Kidney capillary endothelial cell (primary cell): Measurements from ENCODE around the gene AMER2.
"Not testable (repeated sequence)": the region's sequence is repeated elsewhere in the genome, so short reads cannot be mapped to it uniquely, and the experiment has no call there.

Experiments used
- DNase-seq: peaks from one replicate; pipeline ENCODE4 v3.0.0-alpha.2; 2018; ENCODE audit warnings: low spot score

AMER2 gene

GRCh38 chr13:25180775-25181537 lies 8.9 kb upstream of the AMER2 start:
- DNase-seq: no peak

GRCh38 chr13:25179832-25180774 lies 8.0 kb upstream of the AMER2 start:
- DNase-seq: no peak

DNA sequence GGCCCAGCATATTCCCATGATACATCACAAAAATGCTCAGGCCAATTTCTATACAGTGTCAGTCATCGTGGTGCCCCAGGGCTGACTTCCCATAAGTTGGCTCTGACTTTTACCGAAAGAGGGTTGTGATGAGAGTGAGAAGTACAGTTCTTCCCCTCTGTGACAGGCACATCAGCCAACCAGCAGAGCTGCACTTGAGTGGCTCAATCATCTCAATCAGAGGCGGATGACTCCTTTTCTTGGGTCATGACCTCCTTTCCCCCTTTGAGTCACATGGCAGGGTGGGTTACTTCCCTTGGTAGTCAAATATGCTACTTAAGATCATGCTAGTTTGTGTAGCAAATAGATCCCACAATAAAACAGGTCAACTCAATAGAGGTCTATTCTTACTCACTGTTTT lies 6.9 kb upstream of the AMER2 start:
- DNase-seq: no peak

DNA sequence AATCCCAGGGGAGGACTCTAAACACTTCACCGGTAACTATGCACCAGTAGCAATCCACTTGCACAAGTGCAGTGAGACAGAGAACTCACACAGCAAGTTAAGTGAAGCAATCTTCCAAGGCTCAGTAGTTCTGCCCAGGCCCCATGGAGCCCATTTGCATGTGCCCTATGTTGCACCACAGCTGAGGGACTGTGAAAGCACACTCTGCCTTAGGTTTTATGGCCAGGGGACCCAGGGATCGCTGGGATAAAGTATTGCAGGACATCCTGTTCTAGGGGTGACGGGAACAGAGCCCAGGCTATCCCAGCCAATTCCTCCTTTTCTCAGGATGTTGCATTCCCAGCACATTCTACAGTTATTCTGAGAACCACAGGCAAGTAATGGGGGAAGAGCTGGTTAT lies 6.0 kb upstream of the AMER2 start:
- DNase-seq: no peak

GRCh38 chr13:25177636-25178035 lies 5.5 kb upstream of the AMER2 start:
- DNase-seq: no peak

DNA sequence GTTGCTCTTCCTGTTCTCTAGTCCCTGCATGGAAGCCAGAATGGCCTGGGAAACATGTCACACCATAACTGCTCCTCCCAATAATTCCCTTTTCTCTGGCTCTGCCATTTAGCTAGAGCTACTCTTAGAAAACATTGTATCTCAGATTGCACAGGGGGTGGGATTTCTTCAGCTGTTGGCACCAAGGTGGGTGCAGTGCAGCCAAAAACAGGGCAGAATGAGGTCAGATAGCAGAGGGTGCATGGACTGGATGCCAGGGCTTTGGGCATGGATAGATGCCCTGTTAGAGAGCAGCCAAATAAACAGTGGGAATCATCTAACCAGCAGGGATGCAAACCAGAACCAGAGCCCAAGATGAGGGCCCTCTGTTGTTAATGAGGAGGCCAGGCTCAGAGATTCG lies 4.9 kb upstream of the AMER2 start:
- DNase-seq: no peak

DNA sequence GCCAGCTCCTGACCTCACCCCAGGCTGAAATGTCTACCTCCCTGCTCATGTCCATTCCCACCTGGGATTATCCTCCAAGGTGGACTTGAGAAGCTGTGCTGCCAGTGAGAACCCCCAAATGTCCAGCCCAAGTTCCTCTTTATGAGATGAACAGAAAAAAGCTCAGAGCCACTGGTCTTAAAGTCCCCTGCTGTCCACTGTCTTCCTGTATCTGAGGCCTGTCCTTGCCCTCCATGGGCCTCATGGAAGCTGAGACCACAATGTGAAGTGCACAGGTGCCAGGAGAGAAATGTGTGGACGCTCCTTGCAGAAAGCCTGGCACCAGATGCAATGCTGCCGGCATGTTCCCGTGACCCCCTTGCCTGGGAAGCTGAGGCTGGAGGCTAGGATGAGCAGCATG lies 3.3 kb upstream of the AMER2 start:
- DNase-seq: no peak

DNA sequence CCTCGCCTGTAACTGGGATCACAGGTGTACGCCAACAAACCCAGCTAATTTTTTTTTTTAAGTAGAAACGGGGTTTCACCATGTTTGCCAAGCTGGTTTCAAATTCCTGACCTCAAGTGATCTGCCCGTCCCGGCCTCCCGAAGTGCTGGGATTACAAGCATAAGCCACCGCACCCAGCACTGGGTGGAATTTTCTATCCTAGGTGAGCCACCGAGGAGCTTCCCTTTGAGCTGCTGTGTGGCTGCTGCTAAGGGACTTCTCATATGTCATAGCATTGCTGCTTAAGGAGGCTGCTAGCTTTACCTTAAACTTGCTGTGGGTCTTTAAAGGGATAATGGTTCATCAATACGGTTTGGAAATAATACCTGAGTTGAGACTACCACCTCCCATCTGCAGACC lies 2.9 kb upstream of the AMER2 start:
- DNase-seq: no peak

GRCh38 chr13:25174304-25174703 lies 2.2 kb upstream of the AMER2 start:
- DNase-seq: no peak

DNA sequence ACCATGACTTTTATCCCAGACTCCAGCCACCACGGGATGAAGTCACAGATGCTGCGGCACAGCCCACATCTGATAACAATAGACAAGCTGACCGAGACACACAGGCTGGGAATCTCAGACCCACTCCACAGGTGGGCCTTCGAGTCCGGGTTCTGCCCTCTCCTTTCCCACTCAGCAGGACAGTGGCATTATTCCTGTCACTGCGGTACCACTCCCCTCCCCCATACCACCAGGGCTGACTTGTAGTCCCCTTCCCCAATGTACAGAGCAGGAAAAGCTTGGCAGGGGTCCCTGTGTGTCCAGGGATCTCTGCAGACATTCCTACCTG lies 179 bp upstream of the AMER2 start:
- no peak for DNase-seq

GRCh38 chr13:25171170-25171516 lies 945 bp downstream of the AMER2 start:
- DNase-seq: no peak

GRCh38 chr13:25170554-25171111 lies 1.5 kb downstream of the AMER2 start:
- no peak for DNase-seq

- no peak for DNase-seq
These were observed 2.0 kb downstream of the AMER2 start for GRCh38 chr13:25169951-25170553.

- DNase-seq: no peak
These were observed 2.7 kb downstream of the AMER2 start for GRCh38 chr13:25169356-25169755.

DNA sequence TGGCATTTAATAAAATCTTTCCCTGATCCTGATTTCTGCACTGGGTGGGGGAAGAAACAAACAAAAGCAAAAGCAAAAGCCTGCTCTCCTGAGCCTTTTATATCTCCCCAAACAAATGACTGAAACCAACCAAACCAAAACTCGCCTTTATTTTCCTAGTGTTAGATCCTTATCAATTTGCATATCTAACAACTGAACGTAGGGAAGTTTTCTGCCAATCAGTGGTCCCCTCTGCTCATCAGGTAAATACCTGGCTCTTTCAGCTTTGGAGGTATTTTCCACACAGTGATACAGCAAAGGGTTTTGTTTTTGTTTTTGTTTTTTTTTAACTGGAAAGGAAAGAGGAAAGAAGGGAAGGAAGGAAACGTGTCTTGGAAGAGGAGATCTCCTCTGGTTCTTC lies 3.3 kb downstream of the AMER2 start:
- no peak for DNase-seq

DNA sequence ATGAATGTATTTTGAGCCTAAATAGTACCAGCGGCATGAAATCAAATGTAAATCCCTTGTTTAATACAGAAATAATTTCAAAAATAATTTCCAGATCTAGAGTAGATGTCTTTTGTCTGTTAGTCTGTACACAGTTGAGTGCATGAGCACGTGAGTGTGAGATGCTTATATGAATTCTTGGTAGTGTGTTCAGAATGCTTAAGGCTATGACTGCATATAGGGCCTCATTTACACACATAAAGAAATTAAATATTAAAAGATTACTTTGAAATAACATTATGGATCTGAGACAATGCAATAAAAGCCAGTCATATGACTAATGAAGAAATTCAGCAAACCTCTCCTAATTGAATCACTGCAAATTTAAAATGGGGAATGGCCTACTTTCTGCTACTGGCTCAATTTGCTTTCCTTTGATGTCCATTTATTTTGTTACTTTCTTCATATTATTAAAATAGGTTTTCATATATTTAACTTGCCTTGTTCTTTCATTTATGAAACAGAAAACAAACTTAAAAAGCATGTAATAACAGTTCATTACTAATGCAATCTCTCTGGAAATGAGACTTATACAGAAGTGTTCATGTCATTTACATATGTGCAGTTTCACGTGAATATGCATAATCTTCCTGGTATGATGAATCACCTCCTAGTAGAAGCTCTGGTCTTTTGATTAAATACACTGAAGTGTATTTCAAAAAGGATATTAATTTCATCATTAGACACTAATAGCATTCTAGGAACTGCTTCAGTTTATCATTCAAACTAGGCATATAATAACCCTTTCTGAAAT lies 4.5 kb downstream of the AMER2 start:
- DNase-seq: no peak

- no peak for DNase-seq
These were observed 5.8 kb downstream of the AMER2 start for GRCh38 chr13:25166306-25166705.

DNA sequence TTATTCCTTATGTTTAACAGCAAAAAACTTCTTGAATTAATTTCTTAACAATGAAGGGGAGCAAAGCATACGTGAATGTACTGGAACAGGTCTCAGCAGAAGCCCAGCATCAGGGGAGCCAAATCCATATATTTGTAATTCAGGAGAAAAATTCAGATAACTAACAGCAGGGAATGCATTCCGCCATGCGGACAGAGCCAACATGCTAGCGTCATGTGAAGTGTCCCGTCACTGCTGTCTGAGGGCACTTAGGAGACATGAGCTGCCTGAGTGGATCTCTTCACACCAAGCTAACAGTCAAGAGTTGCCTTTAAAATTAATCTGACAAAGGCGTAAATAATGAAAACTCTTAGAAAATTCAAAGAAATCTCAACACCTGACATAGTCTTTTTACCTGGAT lies 6.4 kb downstream of the AMER2 start:
- DNase-seq: no peak

- not testable (repeated sequence) for DNase-seq
These were observed 6.9 kb downstream of the AMER2 start for GRCh38 chr13:25165163-25165562.

DNA sequence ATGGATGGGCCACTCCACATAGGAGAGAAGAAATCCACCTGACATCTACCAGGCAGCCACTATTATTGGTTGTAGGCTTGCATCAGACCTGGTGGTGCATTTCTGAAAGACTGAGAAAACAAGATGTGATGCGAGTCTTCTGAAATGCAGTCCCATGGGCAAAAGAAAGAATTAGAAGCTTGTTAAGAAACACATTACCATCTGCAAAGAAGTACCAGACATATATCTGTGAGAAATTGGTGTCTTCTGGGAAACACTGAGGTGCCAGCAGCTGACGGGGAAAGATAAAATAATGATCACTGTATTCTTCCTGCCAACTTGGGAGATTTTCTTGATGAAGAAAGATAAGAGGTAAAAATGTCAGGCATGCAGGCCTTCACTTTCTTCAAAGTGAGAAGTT lies 14.4 kb downstream of the AMER2 start:
- DNase-seq: no peak

GRCh38 chr13:25153736-25154135 lies 18.4 kb downstream of the AMER2 start:
- DNase-seq: no peak

DNA sequence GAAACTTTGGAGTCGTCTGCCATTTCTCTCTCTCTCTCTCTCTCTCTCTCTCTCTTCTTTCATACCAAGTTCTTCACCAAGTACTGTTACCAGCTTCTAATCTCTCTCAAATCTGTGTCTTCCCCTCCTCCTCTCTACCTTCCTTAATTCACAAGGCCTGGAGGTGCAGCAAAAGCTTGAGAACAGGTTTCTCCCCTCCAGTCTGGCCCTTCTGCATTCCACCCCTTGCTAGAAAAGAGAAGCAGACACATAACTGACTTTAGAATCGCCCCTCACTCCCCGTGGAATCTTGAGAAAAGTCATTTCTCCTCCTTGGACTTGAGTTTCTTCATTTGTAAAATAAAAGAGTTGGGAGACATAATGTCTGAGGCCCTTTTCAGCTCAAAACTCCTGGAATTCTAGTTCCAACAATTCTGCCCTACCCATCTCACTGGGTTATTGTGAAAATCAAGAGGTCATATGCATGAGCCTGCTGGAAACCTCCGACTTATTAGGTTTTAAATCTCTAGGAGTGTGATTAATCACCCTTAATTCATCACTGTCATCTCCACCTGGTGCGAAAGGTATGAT lies 20.4 kb downstream of the AMER2 start:
- DNase-seq: no peak
